ENCODE results near the gene ITPRID2.

GRCh38 chr2:181891966-181892798 is 652 bp downstream of the ITPRID2 start:
- TF ChIP-seq CTCF (IDR thresholded peaks at IDR 0.05; ENCODE audit: low read depth, low read length) (peak; percentile 24), POLR2A (IDR thresholded peaks at IDR 0.05; ENCODE audit: extremely low read depth, insufficient read length) (peak; percentile 36), MAX (IDR thresholded peaks at IDR 0.05; ENCODE audit: low read depth, low read length) (peak; percentile 76; the same call in 1 of the 2 replicates)
